T-helper 1 cell treated with Interleukin-12 subunit alpha and Interleukin-12 subunit beta and Interleukin-4 antibody, amounts not matched to agents 30 ng/mL and 1 ng/mL, for 36 hours (primary cell): ENCODE measurements around the gene UCP1. TPM values are rescaled to one million over a fixed set of nuclear protein-coding genes. Genes with fewer than 3 reads are reported as not detected.
"Not testable (repeated sequence)": the region's sequence is repeated elsewhere in the genome, so short reads cannot be mapped to it uniquely, and the experiment has no call there.

Experiments used
- intact Hi-C: fragments of 100-400 bp; cut with micrococcal nuclease; formaldehyde crosslinking; loops from one replicate; pipeline ENCODE4 v1.15.1; 2024
- total RNA-seq: library from RNA; stranded (reverse); gene quantifications from 2 replicates; pipeline ENCODE4 v1.2.3, GENCODE V29; 2022

Gene UCP1
- total RNA-seq, 1 donor from 2014 or later = not detected

GRCh38 chr4:140556372-140557085, 12.2 kb downstream of the UCP1 start:
- intact Hi-C loops = loop anchor here (1.0 kb wide), 1 partner anchor 32 kb away; the partner anchor contains the start of gene ELMOD2

GRCh38 chr4:140533951-140534480, 34.7 kb downstream of the UCP1 start:
- intact Hi-C loops = no loop called here

- intact Hi-C loops = loop anchor here (10.0 kb wide), 3 partner anchors 435 to 625 kb away; no protein-coding TSS in a partner anchor
These were observed 39.3 kb downstream of the UCP1 start for GRCh38 chr4:140529434-140529833.

GRCh38 chr4:140523857-140524742, 44.7 kb downstream of the UCP1 start, which contains the start of gene ELMOD2:
ELMOD2 (plus strand) TSS chr4:140524168; CDS start chr4:140525429, 1,261 bp downstream.
- intact Hi-C loops = loop anchor here (1.0 to 10.0 kb wide), 20 partner anchors 32 to 1883 kb away; partner anchors contain the start of genes IL15, NAA15, NOCT and SCOC

- intact Hi-C loops = loop anchor here (1.0 to 10.0 kb wide), 11 partner anchors 115 to 1884 kb away; partner anchors contain the start of gene NOCT
These were observed 45.3 kb downstream of the UCP1 start for GRCh38 chr4:140523370-140523856.

GRCh38 chr4:140515423-140515822, 53.3 kb downstream of the UCP1 start:
- intact Hi-C loops = no loop called here

GRCh38 chr4:140513765-140514164, 55.0 kb downstream of the UCP1 start:
- intact Hi-C loops = not testable (repeated sequence)

Other genes with a start within 250 kb of the UCP1 start
- gene SCOC, start 195.3 kb downstream of the UCP1 start, total RNA-seq = 22.3 and 23.8 TPM in 2 replicates
- not detected in 2 replicates for gene CLGN, start 141.3 kb downstream of the UCP1 start, total RNA-seq
- gene MGAT4D, start 70.7 kb downstream of the UCP1 start, total RNA-seq = not detected in 2 replicates
- 17.3 and 18.2 TPM in 2 replicates for gene ELMOD2, start 44.8 kb downstream of the UCP1 start, total RNA-seq
- gene TBC1D9, start 187.4 kb upstream of the UCP1 start, total RNA-seq = 0.02 TPM in 1 of 2 replicates, not detected in the other